Duodenal mucosa (tissue), 2 donors: ENCODE measurements around the gene LCP2.

Experiments used
- H3K27ac ChIP-seq: one replicate; pipeline ENCODE4 v1.7.0; 2013; ENCODE audit warnings: low read depth, low read length
- H3K27me3 ChIP-seq, 2 donors: one replicate each; pipeline ENCODE4 v1.7.0; 2013; ENCODE audit warnings: low read length in 2 of 2, control low read depth in 1 of 2; ENCODE audit not compliant: insufficient read depth in 2 of 2, control insufficient read depth in 1 of 2
- H3K36me3 ChIP-seq, 2 donors: one replicate each; pipeline ENCODE4 v1.7.0; 2013; ENCODE audit warnings: low read length in 2 of 2, control low read depth in 1 of 2; ENCODE audit not compliant: insufficient read depth in 2 of 2, control insufficient read depth in 1 of 2
- H3K4me1 ChIP-seq, 2 donors: one replicate each; pipeline ENCODE4 v1.7.0; 2013; ENCODE audit warnings: low read length in 2 of 2, control low read depth in 1 of 2; ENCODE audit not compliant: insufficient read depth in 2 of 2, control insufficient read depth in 1 of 2
- H3K4me3 ChIP-seq, 2 donors: one replicate each; pipeline ENCODE4 v1.7.0; 2013; ENCODE audit warnings: low read length in 2 of 2, low read depth in 1 of 2
- H3K9ac ChIP-seq, 2 donors: one replicate each; pipeline ENCODE4 v1.7.0; 2013; ENCODE audit warnings: low read length in 2 of 2, low read depth in 1 of 2
- H3K9me3 ChIP-seq, 2 donors: one replicate each; pipeline ENCODE4 v1.7.0; 2013; ENCODE audit warnings: low read length in 2 of 2, control low read depth in 1 of 2; ENCODE audit not compliant: control insufficient read depth in 1 of 2

The LCP2 gene

GRCh38 chr5:170238456-170239196, 59.0 kb downstream of the LCP2 start:
- Histone ChIP-seq H3K9ac (no peak overlapping the region), H3K9me3 (no peaks in the 10 kb centered on the region), H3K36me3 (no peaks in the 10 kb centered on the region), H3K4me1 (no peaks in the 10 kb centered on the region), H3K27me3 (no peaks in the 10 kb centered on the region), H3K4me3 (no peak overlapping the region), H3K27ac (no peak overlapping the region)

GRCh38 chr5:170235876-170236864, 61.4 kb downstream of the LCP2 start:
- no peak overlapping the region for H3K27ac ChIP-seq
- no peaks in the 10 kb centered on the region for H3K9me3 ChIP-seq
- no peaks in the 10 kb centered on the region for H3K36me3 ChIP-seq
- no peak overlapping the region for H3K9ac ChIP-seq
- H3K4me1 ChIP-seq = no peaks in the 10 kb centered on the region
- no peaks in the 10 kb centered on the region for H3K27me3 ChIP-seq
- H3K4me3 ChIP-seq = no peak overlapping the region

- no peak overlapping the region for H3K9ac ChIP-seq
- no peak overlapping the region for H3K4me3 ChIP-seq
- H3K36me3 ChIP-seq = no peaks in the 10 kb centered on the region
- H3K27me3 ChIP-seq = no peaks in the 10 kb centered on the region
- H3K27ac ChIP-seq = no peak overlapping the region
- H3K4me1 ChIP-seq = no peaks in the 10 kb centered on the region
- H3K9me3 ChIP-seq = no peaks in the 10 kb centered on the region
Observed at GRCh38 chr5:170233358-170233892, 64.2 kb downstream of the LCP2 start.

- Histone ChIP-seq H3K4me1 (no peaks in the 10 kb centered on the region), H3K27me3 (no peaks in the 10 kb centered on the region), H3K9ac (no peak within 1 kb of the TSS), H3K36me3 (no peaks in the 10 kb centered on the region), H3K4me3 (no peak within 1 kb of the TSS), H3K27ac (no peak within 1 kb of the TSS), H3K9me3 (no peaks in the 10 kb centered on the region)
Observed at GRCh38 chr5:170232786-170233185, 64.8 kb downstream of the LCP2 start, which contains the start of gene C5orf58. Gene C5orf58 (plus strand): TSS chr5:170232985. CDS start chr5:170234977, 1,992 bp downstream.

GRCh38 chr5:170228762-170229435, 68.7 kb downstream of the LCP2 start:
- Histone ChIP-seq H3K4me3 (no peak overlapping the region), H3K27ac (no peak overlapping the region), H3K9ac (no peak overlapping the region)

GRCh38 chr5:170226661-170227060, 70.9 kb downstream of the LCP2 start:
- Histone ChIP-seq H3K27me3 (no peaks in the 10 kb centered on the region), H3K27ac (no peak overlapping the region), H3K9ac (no peak overlapping the region), H3K4me3 (no peak overlapping the region), H3K9me3 (no peaks in the 10 kb centered on the region), H3K36me3 (no peaks in the 10 kb centered on the region), H3K4me1 (peaks cover 0 to 3% of the 10 kb centered on the region in 2 donors)

More at GRCh38 chr5:170228762-170229435, 68.7 kb downstream of the LCP2 start:
- no peaks in the 10 kb centered on the region for H3K9me3 ChIP-seq
- no peaks in the 10 kb centered on the region for H3K4me1 ChIP-seq
- no peaks in the 10 kb centered on the region for H3K27me3 ChIP-seq
- no peaks in the 10 kb centered on the region for H3K36me3 ChIP-seq

- H3K27me3 ChIP-seq = no peaks in the 10 kb centered on the region
- H3K4me1 ChIP-seq = peaks cover 0 to 3% of the 10 kb centered on the region in 2 donors
- H3K9me3 ChIP-seq = no peaks in the 10 kb centered on the region
- H3K9ac ChIP-seq = no peak overlapping the region
- no peak overlapping the region for H3K4me3 ChIP-seq
- H3K36me3 ChIP-seq = no peaks in the 10 kb centered on the region
- H3K27ac ChIP-seq = no peak overlapping the region
Observed at GRCh38 chr5:170226129-170226615, 71.4 kb downstream of the LCP2 start.

- Histone ChIP-seq H3K4me1 (peaks cover 0 to 3% of the 10 kb centered on the region in 2 donors), H3K9me3 (no peaks in the 10 kb centered on the region), H3K36me3 (no peaks in the 10 kb centered on the region), H3K4me3 (no peak overlapping the region), H3K27me3 (no peaks in the 10 kb centered on the region), H3K27ac (no peak overlapping the region), H3K9ac (no peak overlapping the region)
Observed at GRCh38 chr5:170225326-170226128, 72.0 kb downstream of the LCP2 start.

GRCh38 chr5:170223906-170224305, 73.7 kb downstream of the LCP2 start:
- Histone ChIP-seq H3K4me1 (peaks cover 0 to 3% of the 10 kb centered on the region in 2 donors), H3K9ac (no peak overlapping the region), H3K27ac (no peak overlapping the region), H3K27me3 (no peaks in the 10 kb centered on the region), H3K4me3 (no peak overlapping the region), H3K36me3 (no peaks in the 10 kb centered on the region), H3K9me3 (no peaks in the 10 kb centered on the region)
